GM23248 (cell line): ENCODE measurements around the gene WWOX.
"Not testable (repeated sequence)": the region's sequence is repeated elsewhere in the genome, so short reads cannot be mapped to it uniquely, and the experiment has no call there.

Experiments used
- EZH2 ChIP-seq: fragments of 200-600 bp; sonication (generic); IDR thresholded peaks from 2 replicates; pipeline ENCODE4 v1.6.1; 2018; ENCODE audit warnings: antibody characterized with exemption, mild to moderate bottlenecking; ENCODE audit not compliant: insufficient read depth, poor library complexity, severe bottlenecking
- EZH2phosphoT487 ChIP-seq: fragments of 200-600 bp; sonication (generic); IDR thresholded peaks from 2 replicates; pipeline ENCODE4 v1.6.1; 2018; ENCODE audit warnings: antibody characterized with exemption, moderate library complexity, mild to moderate bottlenecking, low read depth; ENCODE audit not compliant: insufficient read depth

DNA sequence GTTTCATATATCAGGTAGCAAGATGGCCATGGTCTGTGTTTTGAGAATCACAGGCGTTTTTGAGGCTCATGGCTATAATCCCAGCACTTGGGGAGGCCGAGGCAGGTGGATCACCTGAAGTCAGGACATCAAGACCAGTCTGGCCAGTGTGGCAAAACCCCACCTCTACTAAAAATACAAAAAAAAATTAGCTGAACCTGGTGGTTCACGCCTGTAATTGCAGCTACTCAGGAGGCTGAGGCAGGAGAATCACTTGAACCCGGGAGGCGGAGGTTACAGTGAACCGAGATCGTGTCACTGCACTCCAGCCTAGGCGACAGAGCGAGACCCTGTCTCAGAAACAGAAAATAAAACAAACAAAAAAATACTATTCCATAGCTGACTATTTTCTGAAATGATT lies 415.4 kb downstream of the WWOX start:
- TF ChIP-seq EZH2phosphoT487, EZH2: not testable (repeated sequence)
